ENCODE measurements around the gene SLC44A4. TPM values are rescaled to one million over a fixed set of nuclear protein-coding genes. Genes with fewer than 3 reads are reported as not detected.

Gene SLC44A4
- total RNA-seq, 1 experiment from 2014 or later, result 3.5 TPM

GRCh38 chr6:31887173-31888007 lies 8.6 kb upstream of the SLC44A4 start:
- intact Hi-C loops (cut with micrococcal nuclease), result no loop called here
- ChIA-PET POLR2A (ENCODE audit: unreplicated experiment) (no interaction called here), CTCF (interaction anchor here (0.6 kb wide), 2 partner anchors 10 to 31 kb away, joined by 4 to 7 read pairs; partner anchors contain the start of gene EHMT2)
- ATAC-seq (no peak), DNase-seq (no peak)
- Histone ChIP-seq H3K4me3 (ENCODE audit: low read length) (no peak overlapping the region), H3K9me2 (replicated peaks; ENCODE audit: low read length) (no peaks in the 10 kb centered on the region), H3K36me3 (ENCODE audit: low read depth, low read length) (peaks cover 60% of the 10 kb centered on the region), H3K4me1 (ENCODE audit: insufficient read depth, low read length) (no peaks in the 10 kb centered on the region), H3K27me3 (ENCODE audit: low read length) (no peaks in the 10 kb centered on the region), H3K27ac (ENCODE audit: low read length) (no peak overlapping the region), H3K79me2 (ENCODE audit: low read length) (no peaks in the 10 kb centered on the region), H3K4me2 (ENCODE audit: low read length) (no peak overlapping the region), H3K9me3 (ENCODE audit: low read length) (no peaks in the 10 kb centered on the region), H2AFZ (ENCODE audit: low read length) (no peak overlapping the region), H3K9ac (ENCODE audit: low read length) (no peak overlapping the region), H3F3A (ENCODE audit: low read length, unreplicated experiment) (no peaks in the 10 kb centered on the region), H4K20me1 (ENCODE audit: low read length) (no peaks in the 10 kb centered on the region)
- no TSS peak for BruUV-seq (replicated peaks)
- no peak for TF ChIP-seq EZH2 (IDR thresholded peaks at IDR 0.05; ENCODE audit: low read length, unreplicated experiment)
- no peak for TF ChIP-seq CTCF (conservative IDR thresholded peaks at IDR 0.05; ENCODE audit: low read depth, low read length)
- TF ChIP-seq EZH2phosphoT487 (IDR thresholded peaks at IDR 0.05; ENCODE audit: borderline replicate concordance, low read length), result no peak

- H3K79me2 ChIP-seq (ENCODE audit: low read length), result no peaks in the 10 kb centered on the region
- H4K20me1 ChIP-seq (ENCODE audit: low read length), result no peaks in the 10 kb centered on the region
- intact Hi-C loops (cut with micrococcal nuclease), result no loop called here
- no peak overlapping the region for H3K27ac ChIP-seq (ENCODE audit: low read length)
- H3K27me3 ChIP-seq (ENCODE audit: low read length), result no peaks in the 10 kb centered on the region
- no peaks in the 10 kb centered on the region for H3F3A ChIP-seq (ENCODE audit: low read length, unreplicated experiment)
- ChIA-PET POLR2A (ENCODE audit: unreplicated experiment) (no interaction called here), CTCF (no interaction called here)
- no peaks in the 10 kb centered on the region for H3K4me1 ChIP-seq (ENCODE audit: insufficient read depth, low read length)
- no peak overlapping the region for H3K4me2 ChIP-seq (ENCODE audit: low read length)
- TF ChIP-seq EZH2phosphoT487 (IDR thresholded peaks at IDR 0.05; ENCODE audit: borderline replicate concordance, low read length), result no peak
- no peak for TF ChIP-seq CTCF (conservative IDR thresholded peaks at IDR 0.05; ENCODE audit: low read depth, low read length)
- no peak for TF ChIP-seq EZH2 (IDR thresholded peaks at IDR 0.05; ENCODE audit: low read length, unreplicated experiment)
- peaks cover 52% of the 10 kb centered on the region for H3K36me3 ChIP-seq (ENCODE audit: low read depth, low read length)
- DNase-seq, result no peak
- no peak for ATAC-seq
- H2AFZ ChIP-seq (ENCODE audit: low read length), result no peak overlapping the region
- H3K9ac ChIP-seq (ENCODE audit: low read length), result no peak overlapping the region
- H3K9me2 ChIP-seq (replicated peaks; ENCODE audit: low read length), result no peaks in the 10 kb centered on the region
- H3K4me3 ChIP-seq (ENCODE audit: low read length), result no peak overlapping the region
- no peaks in the 10 kb centered on the region for H3K9me3 ChIP-seq (ENCODE audit: low read length)
- BruUV-seq (replicated peaks), result no TSS peak
These were observed 7.8 kb upstream of the SLC44A4 start for GRCh38 chr6:31886541-31886991.

GRCh38 chr6:31884528-31885035 lies 5.8 kb upstream of the SLC44A4 start:
- Histone ChIP-seq H3K4me2 (ENCODE audit: low read length) (no peak overlapping the region), H2AFZ (ENCODE audit: low read length) (no peak overlapping the region), H3K9me2 (replicated peaks; ENCODE audit: low read length) (no peaks in the 10 kb centered on the region), H3F3A (ENCODE audit: low read length, unreplicated experiment) (no peaks in the 10 kb centered on the region), H3K4me1 (ENCODE audit: insufficient read depth, low read length) (peaks cover 2% of the 10 kb centered on the region), H3K9ac (ENCODE audit: low read length) (no peak overlapping the region), H3K36me3 (ENCODE audit: low read depth, low read length) (peaks cover 60% of the 10 kb centered on the region), H3K27ac (ENCODE audit: low read length) (no peak overlapping the region), H3K27me3 (ENCODE audit: low read length) (no peaks in the 10 kb centered on the region), H4K20me1 (ENCODE audit: low read length) (no peaks in the 10 kb centered on the region), H3K79me2 (ENCODE audit: low read length) (no peaks in the 10 kb centered on the region), H3K4me3 (ENCODE audit: low read length) (no peak overlapping the region), H3K9me3 (ENCODE audit: low read length) (no peaks in the 10 kb centered on the region)
- DNase-seq, result no peak
- TF ChIP-seq EZH2 (IDR thresholded peaks at IDR 0.05; ENCODE audit: low read length, unreplicated experiment), result no peak
- no peak for TF ChIP-seq EZH2phosphoT487 (IDR thresholded peaks at IDR 0.05; ENCODE audit: borderline replicate concordance, low read length)
- TF ChIP-seq CTCF (conservative IDR thresholded peaks at IDR 0.05; ENCODE audit: low read depth, low read length), result no peak
- intact Hi-C loops (cut with micrococcal nuclease), result no loop called here
- ATAC-seq, result no peak
- CTCF ChIA-PET, result no interaction called here
- no TSS peak for BruUV-seq (replicated peaks)
- POLR2A ChIA-PET (ENCODE audit: unreplicated experiment), result interaction anchor here (1.1 kb wide), 1 partner anchor 9 kb away, joined by 3 read pairs; no protein-coding TSS in a partner anchor
